Superior temporal gyrus (tissue), 1 donor: Measurements from ENCODE around the gene MB21D2.
"Not testable (repeated sequence)": the region's sequence is repeated elsewhere in the genome, so short reads cannot be mapped to it uniquely, and the experiment has no call there.

Experiments used
- DNase-seq: peaks from one replicate; pipeline ENCODE4 v3.0.0-alpha.2; 2016; ENCODE audit errors: extremely low spot score

The MB21D2 gene

GRCh38 chr3:192917404-192918274 is at the start of gene MB21D2:
Gene MB21D2, minus strand, starts transcription at chr3:192917856. Its CDS starts 16 bp downstream, at chr3:192917840.
- peak; percentile 84 for DNase-seq

- DNase-seq, result not testable (repeated sequence)
These were observed 47.5 kb upstream of the MB21D2 start for GRCh38 chr3:192964959-192965719.

GRCh38 chr3:192959773-192960172 is 42.1 kb upstream of the MB21D2 start:
- DNase-seq, result no peak

GRCh38 chr3:192958219-192958872 is 40.7 kb upstream of the MB21D2 start:
- DNase-seq, result no peak

GRCh38 chr3:192957441-192958021 is 39.9 kb upstream of the MB21D2 start:
- peak; percentile 29 for DNase-seq

GRCh38 chr3:192953926-192954325 is 36.3 kb upstream of the MB21D2 start:
- no peak for DNase-seq

- no peak for DNase-seq
These were observed 29.8 kb upstream of the MB21D2 start for GRCh38 chr3:192947421-192947820.

GRCh38 chr3:192943393-192943792 is 25.7 kb upstream of the MB21D2 start:
- no peak for DNase-seq

GRCh38 chr3:192942625-192943024 is 25.0 kb upstream of the MB21D2 start:
- DNase-seq, result no peak

GRCh38 chr3:192940129-192940528 is 22.5 kb upstream of the MB21D2 start:
- no peak for DNase-seq

GRCh38 chr3:192935441-192935840 is 17.8 kb upstream of the MB21D2 start:
- no peak for DNase-seq

GRCh38 chr3:192933779-192934460 is 16.3 kb upstream of the MB21D2 start:
- DNase-seq, result peak; percentile 3

GRCh38 chr3:192933259-192933658 is 15.6 kb upstream of the MB21D2 start:
- DNase-seq, result no peak

- no peak for DNase-seq
These were observed 14.2 kb upstream of the MB21D2 start for GRCh38 chr3:192931825-192932224.

GRCh38 chr3:192930577-192930976 is 12.9 kb upstream of the MB21D2 start:
- DNase-seq, result no peak

- DNase-seq, result no peak
These were observed 12.3 kb upstream of the MB21D2 start for GRCh38 chr3:192929755-192930547.

- no peak for DNase-seq
These were observed 11.5 kb upstream of the MB21D2 start for GRCh38 chr3:192929146-192929545.

- no peak for DNase-seq
These were observed 11.1 kb upstream of the MB21D2 start for GRCh38 chr3:192928720-192929119.

- DNase-seq, result no peak
These were observed 10.4 kb upstream of the MB21D2 start for GRCh38 chr3:192928016-192928415.

GRCh38 chr3:192927016-192927415 is 9.4 kb upstream of the MB21D2 start:
- DNase-seq, result no peak

- DNase-seq, result no peak
These were observed 6.1 kb upstream of the MB21D2 start for GRCh38 chr3:192923731-192924130.
